ENCODE measurements around the gene MRPS18A.

DNA sequence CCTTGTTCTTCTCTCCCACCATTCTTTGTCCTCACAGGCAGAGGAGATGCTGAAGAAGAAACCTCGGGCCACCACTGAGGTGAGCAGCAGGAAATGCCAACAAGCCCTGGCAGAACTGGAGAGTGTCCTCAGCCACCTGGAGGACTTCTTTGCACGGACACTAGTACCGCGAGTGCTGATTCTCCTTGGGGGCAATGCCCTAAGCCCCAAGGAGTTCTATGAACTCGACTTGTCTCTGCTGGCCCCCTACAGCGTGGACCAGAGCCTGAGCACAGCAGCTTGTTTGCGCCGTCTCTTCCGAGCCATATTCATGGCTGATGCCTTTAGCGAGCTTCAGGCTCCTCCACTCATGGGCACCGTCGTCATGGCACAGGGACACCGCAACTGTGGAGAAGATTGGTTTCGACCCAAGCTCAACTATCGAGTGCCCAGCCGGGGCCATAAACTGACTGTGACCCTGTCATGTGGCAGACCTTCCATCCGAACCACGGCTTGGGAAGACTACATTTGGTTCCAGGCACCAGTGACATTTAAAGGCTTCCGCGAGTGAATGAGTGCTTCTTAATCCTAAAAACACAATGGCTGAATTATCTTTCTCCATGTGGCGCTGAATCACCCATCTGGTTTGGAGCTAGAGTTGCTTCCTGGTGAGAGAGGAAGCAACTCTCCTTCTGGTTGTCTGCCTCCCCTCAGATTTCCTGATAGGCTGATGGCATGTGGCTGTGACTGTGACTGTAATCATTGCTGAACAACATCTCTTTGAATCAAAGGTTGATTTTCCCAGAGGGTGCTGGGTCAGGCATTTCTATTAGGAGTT is 47.4 kb downstream of the MRPS18A start:
- TF ChIP-seq, protein P1, sequence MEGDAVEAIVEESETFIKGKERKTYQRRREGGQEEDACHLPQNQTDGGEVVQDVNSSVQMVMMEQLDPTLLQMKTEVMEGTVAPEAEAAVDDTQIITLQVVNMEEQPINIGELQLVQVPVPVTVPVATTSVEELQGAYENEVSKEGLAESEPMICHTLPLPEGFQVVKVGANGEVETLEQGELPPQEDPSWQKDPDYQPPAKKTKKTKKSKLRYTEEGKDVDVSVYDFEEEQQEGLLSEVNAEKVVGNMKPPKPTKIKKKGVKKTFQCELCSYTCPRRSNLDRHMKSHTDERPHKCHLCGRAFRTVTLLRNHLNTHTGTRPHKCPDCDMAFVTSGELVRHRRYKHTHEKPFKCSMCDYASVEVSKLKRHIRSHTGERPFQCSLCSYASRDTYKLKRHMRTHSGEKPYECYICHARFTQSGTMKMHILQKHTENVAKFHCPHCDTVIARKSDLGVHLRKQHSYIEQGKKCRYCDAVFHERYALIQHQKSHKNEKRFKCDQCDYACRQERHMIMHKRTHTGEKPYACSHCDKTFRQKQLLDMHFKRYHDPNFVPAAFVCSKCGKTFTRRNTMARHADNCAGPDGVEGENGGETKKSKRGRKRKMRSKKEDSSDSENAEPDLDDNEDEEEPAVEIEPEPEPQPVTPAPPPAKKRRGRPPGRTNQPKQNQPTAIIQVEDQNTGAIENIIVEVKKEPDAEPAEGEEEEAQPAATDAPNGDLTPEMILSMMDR (IDR thresholded peaks at IDR 0.05; ENCODE audit: poor library complexity) = no peak
- TF ChIP-seq EZH2phosphoT487 (IDR thresholded peaks at IDR 0.05; ENCODE audit: low read depth, severe bottlenecking, unreplicated experiment) = no peak
- TF ChIP-seq EZH2 (IDR thresholded peaks at IDR 0.05; ENCODE audit: borderline replicate concordance) = no peak
